B cell (primary cell): ENCODE results near the gene NSD1.

Experiments
- CTCF ChIP-seq: fragments of 200-600 bp; IDR thresholded peaks from one replicate; pipeline ENCODE4 v1.8.0; 2022; ENCODE audit warnings: antibody characterized with exemption, mild to moderate bottlenecking
- EZH2 ChIP-seq: IDR thresholded peaks from 2 replicates; pipeline ENCODE4 v1.6.1; 2012; ENCODE audit warnings: borderline replicate concordance, low read depth, mild to moderate bottlenecking, moderate library complexity, low read length; ENCODE audit not compliant: insufficient read depth, poor library complexity, severe bottlenecking

- TF ChIP-seq CTCF (no peak), EZH2 (no peak)
Measured at GRCh38 chr5:177312649-177313181, 179.1 kb downstream of the NSD1 start.
